CD14-positive monocyte (primary cell): Measurements from ENCODE around the gene ATP1B2. TPM values are rescaled to one million over a fixed set of nuclear protein-coding genes. Genes with fewer than 3 reads are reported as not detected.
"Not testable (repeated sequence)": the region's sequence is repeated elsewhere in the genome, so short reads cannot be mapped to it uniquely, and the experiment has no call there.

Source experiments
- DNase-seq, 3 donors: peaks; one replicate each; pipeline ENCODE4 v3.0.0-alpha.2; 2011 to 2022
- H2AFZ ChIP-seq: 2 replicates; pipeline ENCODE4 v1.6.0; 2012; ENCODE audit warnings: mild to moderate bottlenecking, low read depth, low read length, inconsistent platforms; ENCODE audit not compliant: insufficient read depth, poor library complexity, severe bottlenecking
- H3K27ac ChIP-seq, 2 donors: 1 replicate in 1 of 2; 2 replicates in 1 of 2; pipeline ENCODE4 v1.5.1; 2012 to 2013; ENCODE audit warnings: low read length in 2 of 2, control low read depth in 1 of 2, inconsistent platforms in 1 of 2, low read depth in 1 of 2, mild to moderate bottlenecking in 1 of 2
- H3K27me3 ChIP-seq, 2 donors: one replicate each; pipeline versions ENCODE4 v1.6.0 to v1.6.1; 2011 to 2013; ENCODE audit warnings: low read length in 2 of 2; ENCODE audit not compliant: control insufficient read depth in 2 of 2, insufficient read depth in 2 of 2
- H3K36me3 ChIP-seq, 2 donors: replicated peaks in 1 of 2; 1 replicate in 1 of 2; 2 replicates in 1 of 2; pipeline versions ENCODE4 v1.5.1 to v1.6.1; 2012 to 2013; ENCODE audit warnings: low read length in 2 of 2, control low read depth in 1 of 2, inconsistent platforms in 1 of 2, mild to moderate bottlenecking in 1 of 2; ENCODE audit not compliant: insufficient read depth in 2 of 2, control insufficient read depth in 1 of 2
- H3K4me1 ChIP-seq, 2 donors: 1 replicate in 1 of 2; 2 replicates in 1 of 2; pipeline versions ENCODE4 v1.5.1 to v1.6.1; 2012 to 2013; ENCODE audit warnings: low read length in 2 of 2, control low read depth in 1 of 2, inconsistent platforms in 1 of 2, mild to moderate bottlenecking in 1 of 2, moderate library complexity in 1 of 2; ENCODE audit not compliant: insufficient read depth in 2 of 2, control insufficient read depth in 1 of 2
- H3K4me2 ChIP-seq: replicated peaks from 2 replicates; pipeline ENCODE3; 2012; ENCODE audit warnings: low read length, moderate library complexity, mild to moderate bottlenecking; ENCODE audit not compliant: poor library complexity, severe bottlenecking; ENCODE audit errors: extremely low read depth
- H3K4me3 ChIP-seq, 3 experiments: fragments of 200-600 bp in 1 of 3; sonication (generic) in 1 of 3; replicated peaks in 1 of 3; 1 replicate in 2 of 3; 2 replicates in 1 of 3; pipeline ENCODE4 v1.5.1; 2011 to 2013; ENCODE audit warnings: low read length in 3 of 3, mild to moderate bottlenecking in 3 of 3, control low read depth in 2 of 3, low read depth in 2 of 3, inconsistent platforms in 1 of 3, moderate library complexity in 1 of 3
- H3K79me2 ChIP-seq: 2 replicates; pipeline ENCODE4 v1.6.0; 2012; ENCODE audit warnings: mild to moderate bottlenecking, control low read depth, inconsistent platforms, low read length, moderate library complexity; ENCODE audit not compliant: insufficient read depth
- H3K9ac ChIP-seq: 2 replicates; pipeline ENCODE4 v1.6.0; 2017; ENCODE audit warnings: low read length, mild to moderate bottlenecking; ENCODE audit not compliant: insufficient read depth, poor library complexity, severe bottlenecking
- H3K9me3 ChIP-seq, 2 donors: replicated peaks in 1 of 2; 1 replicate in 1 of 2; 2 replicates in 1 of 2; pipeline versions ENCODE4 v1.5.1 to v1.6.1; 2012 to 2013; ENCODE audit warnings: low read length in 2 of 2, control low read depth in 1 of 2; ENCODE audit not compliant: control insufficient read depth in 1 of 2, insufficient read depth in 1 of 2
- H4K20me1 ChIP-seq: 2 replicates; pipeline ENCODE4 v1.6.0; 2012; ENCODE audit warnings: mild to moderate bottlenecking, low read length, control low read depth, moderate library complexity; ENCODE audit not compliant: insufficient read depth
- H3K27ac Mint-ChIP-seq, 7 donors: one replicate each; pipeline ENCODE4 v1.8.0; 2020; ENCODE audit warnings: mild to moderate bottlenecking in 7 of 7, mixed read lengths in 7 of 7, moderate library complexity in 6 of 7, inconsistent platforms in 2 of 7
- H3K27me3 Mint-ChIP-seq, 3 donors: one replicate each; pipeline ENCODE4 v1.8.0; 2021 to 2022; ENCODE audit warnings: low read depth in 3 of 3, mild to moderate bottlenecking in 3 of 3, mixed read lengths in 3 of 3, moderate library complexity in 3 of 3, inconsistent platforms in 1 of 3
- H3K36me3 Mint-ChIP-seq, 2 donors: one replicate each; pipeline ENCODE4 v1.8.0; 2020; ENCODE audit warnings: mixed read lengths in 2 of 2, inconsistent platforms in 1 of 2, mild to moderate bottlenecking in 1 of 2
- H3K4me1 Mint-ChIP-seq: one replicate; pipeline ENCODE4 v1.8.0; 2020; ENCODE audit warnings: mild to moderate bottlenecking, mixed read lengths
- H3K4me3 Mint-ChIP-seq, 2 donors: one replicate each; pipeline ENCODE4 v1.8.0; 2020; ENCODE audit warnings: mild to moderate bottlenecking in 2 of 2, mixed read lengths in 2 of 2, moderate library complexity in 1 of 2
- H3K9me3 Mint-ChIP-seq, 7 donors: one replicate each; pipeline ENCODE4 v1.8.0; 2020 to 2022; ENCODE audit warnings: mixed read lengths in 7 of 7, mild to moderate bottlenecking in 6 of 7, moderate library complexity in 6 of 7, inconsistent platforms in 2 of 7
- whole genome bisulfite sequencing: methylation state at CpG from one replicate; pipeline ENCODE4 v1.1.5; 2013; ENCODE audit warnings: missing lambda C conversion rate; ENCODE audit not compliant: insufficient coverage; 5-methylcytosine and 5-hydroxymethylcytosine counted together
- intact Hi-C, 2 donors: fragments of 100-400 bp; cut with micrococcal nuclease; formaldehyde crosslinking; loops; one replicate each; pipeline versions ENCODE4 v1.15.0 to v1.15.1; 2023
- polyA plus RNA-seq, 3 donors: library from polyadenylated mRNA; depleted of rRNA in 1 of 3; unstranded in 2 of 3; stranded (reverse) in 1 of 3; fragments of 300-500 nt in 2 of 3; fragments of >200 nt in 1 of 3; fragmentation: Illumina TruSeq in 2 of 3; gene quantifications; 1 replicate in 2 of 3; 2 replicates in 1 of 3; pipeline ENCODE4 v1.2.3, GENCODE V29; 2012 to 2021
- TF ChIP-seq, protein P1 (sequence below): fragments of 200-600 bp; IDR thresholded peaks from one replicate; pipeline ENCODE4 v1.8.0; 2022; ENCODE audit warnings: antibody characterized with exemption, mild to moderate bottlenecking

The ATP1B2 gene
- polyA plus RNA-seq, 3 donors: 0.07 TPM; not detected in 2

DNA sequence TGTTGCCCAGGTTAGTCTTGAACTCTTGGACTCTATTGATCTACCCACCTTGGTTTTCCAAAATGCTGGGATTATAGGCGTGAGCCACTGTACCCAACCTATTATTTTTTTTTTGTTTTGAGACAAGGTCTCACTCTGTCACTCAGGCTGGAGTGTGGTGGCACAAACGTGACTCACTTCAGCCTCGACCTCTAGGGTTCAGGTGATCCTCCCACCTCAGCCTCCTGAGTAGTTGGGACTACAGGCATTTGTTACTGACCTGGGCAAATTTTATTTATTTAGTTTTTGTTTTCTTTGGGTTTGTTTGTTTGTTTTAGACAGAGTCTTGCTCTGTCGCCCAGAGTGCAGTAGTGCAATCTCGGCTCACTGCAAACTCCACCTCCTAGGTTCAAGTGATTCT, 27.1 kb upstream of the ATP1B2 start:
- Histone ChIP-seq H3K36me3 (no peaks in the 10 kb centered on the region), H3K9ac (no peak overlapping the region), H3K4me2 (no peak overlapping the region), H3K79me2 (peaks cover 13% of the 10 kb centered on the region), H3K9me3 (no peaks in the 10 kb centered on the region), H3K27ac (no peak overlapping the region), H3K27me3 (no peaks in the 10 kb centered on the region), H4K20me1 (no peaks in the 10 kb centered on the region), H2AFZ (no peak overlapping the region), H3K4me3 (no peak overlapping the region), H3K4me1 (peaks cover 19 to 22% of the 10 kb centered on the region in 2 donors)
- Mint-ChIP-seq H3K9me3 (no peaks in the 10 kb centered on the region), H3K27ac (peak overlapping the region in 1 of 7 donors; percentile 57), H3K27me3 (peaks cover 0 to 2% (median 0%) of the 10 kb centered on the region in 3 donors), H3K4me3 (no peak overlapping the region), H3K4me1 (peaks cover 15% of the 10 kb centered on the region), H3K36me3 (peaks cover 3 to 14% of the 10 kb centered on the region in 2 donors)
- no peak for DNase-seq
- WGBS: no CpG with 5 or more reads among the region's 5 CpGs
- TF ChIP-seq, protein P1, sequence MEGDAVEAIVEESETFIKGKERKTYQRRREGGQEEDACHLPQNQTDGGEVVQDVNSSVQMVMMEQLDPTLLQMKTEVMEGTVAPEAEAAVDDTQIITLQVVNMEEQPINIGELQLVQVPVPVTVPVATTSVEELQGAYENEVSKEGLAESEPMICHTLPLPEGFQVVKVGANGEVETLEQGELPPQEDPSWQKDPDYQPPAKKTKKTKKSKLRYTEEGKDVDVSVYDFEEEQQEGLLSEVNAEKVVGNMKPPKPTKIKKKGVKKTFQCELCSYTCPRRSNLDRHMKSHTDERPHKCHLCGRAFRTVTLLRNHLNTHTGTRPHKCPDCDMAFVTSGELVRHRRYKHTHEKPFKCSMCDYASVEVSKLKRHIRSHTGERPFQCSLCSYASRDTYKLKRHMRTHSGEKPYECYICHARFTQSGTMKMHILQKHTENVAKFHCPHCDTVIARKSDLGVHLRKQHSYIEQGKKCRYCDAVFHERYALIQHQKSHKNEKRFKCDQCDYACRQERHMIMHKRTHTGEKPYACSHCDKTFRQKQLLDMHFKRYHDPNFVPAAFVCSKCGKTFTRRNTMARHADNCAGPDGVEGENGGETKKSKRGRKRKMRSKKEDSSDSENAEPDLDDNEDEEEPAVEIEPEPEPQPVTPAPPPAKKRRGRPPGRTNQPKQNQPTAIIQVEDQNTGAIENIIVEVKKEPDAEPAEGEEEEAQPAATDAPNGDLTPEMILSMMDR: no peak
- intact Hi-C loops: no loop called here

DNA sequence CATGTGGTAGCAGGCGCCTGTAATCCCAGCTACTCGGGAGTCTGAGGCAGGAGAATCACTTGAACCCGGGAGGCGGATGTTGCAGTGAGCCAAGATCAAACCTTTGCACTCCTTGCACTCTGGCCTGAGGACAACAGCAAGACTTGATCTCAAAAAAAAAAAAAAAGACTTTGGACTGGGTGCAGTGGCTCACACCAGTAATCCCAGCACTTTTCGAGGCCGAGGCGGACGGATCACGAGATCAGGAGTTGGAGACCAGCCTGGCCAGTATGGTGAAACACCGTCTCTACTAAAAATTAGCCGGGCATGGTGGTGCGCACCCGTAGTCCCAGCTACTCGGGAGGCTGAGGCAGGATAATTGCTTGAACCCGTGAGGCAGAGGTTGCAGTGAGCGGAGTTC, 25.0 kb upstream of the ATP1B2 start:
- Histone ChIP-seq H3K4me3 (peak overlapping the region in 1 of 3 experiments; percentile 97), H3K79me2 (peaks cover 13% of the 10 kb centered on the region), H3K27ac (peak overlapping the region; percentile 87 to 94), H3K4me1 (peaks cover 19 to 22% of the 10 kb centered on the region in 2 donors), H3K4me2 (peak overlapping the region; percentile 97)
- not testable (repeated sequence) for H3K9me3 ChIP-seq, DNase-seq, H4K20me1 ChIP-seq, H3K4me3 Mint-ChIP-seq, H3K9ac ChIP-seq, H3K9me3 Mint-ChIP-seq, H3K36me3 ChIP-seq, H3K27me3 Mint-ChIP-seq, H2AFZ ChIP-seq, H3K27me3 ChIP-seq
- Mint-ChIP-seq H3K36me3 (peaks cover 3 to 14% of the 10 kb centered on the region in 2 donors), H3K27ac (peak overlapping the region; percentile 56 to 97 (median 94)), H3K4me1 (peaks cover 15% of the 10 kb centered on the region)
- 95% methylated on average over 16 of the region's 16 CpGs for WGBS
- intact Hi-C loops: loop anchor here (5.0 kb wide), 1 partner anchor 62 kb away; the partner anchor contains the start of genes TP53 (in 2 of the 2) and WRAP53 (in 2 of the 2)
